GM10266 (cell line): ENCODE data around the gene SETD3.
A peak's percentile ranks its signal among the peaks of the same experiment; 100 is the strongest.

Source experiments
- DNase-seq: peaks from one replicate; pipeline ENCODE4 v3.0.0; 2012; ENCODE audit errors: extremely low spot score
- TF ChIP-seq, protein P1 (sequence below): IDR thresholded peaks from 2 replicates; pipeline ENCODE4 v1.5.1; 2012; ENCODE audit warnings: mild to moderate bottlenecking, low read depth; ENCODE audit not compliant: control insufficient read depth, insufficient read depth; ENCODE audit errors: missing control alignments

The SETD3 gene

DNA sequence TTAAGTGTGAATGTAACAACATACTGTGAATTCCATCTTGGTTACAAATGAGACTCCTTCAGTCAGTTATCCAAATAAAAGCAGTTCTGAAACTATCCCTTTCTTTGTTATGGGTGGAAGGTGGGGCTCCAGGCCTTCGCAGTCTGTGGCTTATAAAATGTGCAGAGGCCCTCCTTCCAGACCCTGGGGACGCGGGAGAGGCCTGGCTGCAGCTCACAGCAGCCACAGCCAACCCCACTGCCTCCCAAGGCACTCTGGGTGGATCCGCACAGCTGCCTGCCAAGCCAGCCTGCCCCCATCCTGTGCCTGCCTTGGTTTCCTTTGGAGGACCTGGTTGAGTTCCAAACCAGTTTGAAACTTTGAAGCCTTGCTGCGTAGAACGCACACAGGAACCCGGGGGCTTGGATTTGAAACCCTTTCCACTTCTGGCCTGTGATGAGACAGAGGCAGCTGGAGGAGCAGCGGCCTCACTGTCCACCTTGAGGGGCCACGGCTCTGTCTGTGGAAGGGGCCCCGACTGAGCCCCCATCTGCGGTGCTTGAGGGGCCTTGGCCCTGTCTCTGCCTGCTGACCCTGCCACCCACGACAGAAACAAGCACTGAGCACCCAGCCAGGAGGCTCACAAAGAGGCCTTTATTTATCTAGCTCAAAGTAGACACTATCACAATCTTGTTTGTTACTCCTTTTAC is 30.9 kb upstream of the SETD3 start:
- DNase-seq = no peak
- TF ChIP-seq, protein P1, sequence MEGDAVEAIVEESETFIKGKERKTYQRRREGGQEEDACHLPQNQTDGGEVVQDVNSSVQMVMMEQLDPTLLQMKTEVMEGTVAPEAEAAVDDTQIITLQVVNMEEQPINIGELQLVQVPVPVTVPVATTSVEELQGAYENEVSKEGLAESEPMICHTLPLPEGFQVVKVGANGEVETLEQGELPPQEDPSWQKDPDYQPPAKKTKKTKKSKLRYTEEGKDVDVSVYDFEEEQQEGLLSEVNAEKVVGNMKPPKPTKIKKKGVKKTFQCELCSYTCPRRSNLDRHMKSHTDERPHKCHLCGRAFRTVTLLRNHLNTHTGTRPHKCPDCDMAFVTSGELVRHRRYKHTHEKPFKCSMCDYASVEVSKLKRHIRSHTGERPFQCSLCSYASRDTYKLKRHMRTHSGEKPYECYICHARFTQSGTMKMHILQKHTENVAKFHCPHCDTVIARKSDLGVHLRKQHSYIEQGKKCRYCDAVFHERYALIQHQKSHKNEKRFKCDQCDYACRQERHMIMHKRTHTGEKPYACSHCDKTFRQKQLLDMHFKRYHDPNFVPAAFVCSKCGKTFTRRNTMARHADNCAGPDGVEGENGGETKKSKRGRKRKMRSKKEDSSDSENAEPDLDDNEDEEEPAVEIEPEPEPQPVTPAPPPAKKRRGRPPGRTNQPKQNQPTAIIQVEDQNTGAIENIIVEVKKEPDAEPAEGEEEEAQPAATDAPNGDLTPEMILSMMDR = no peak

DNA sequence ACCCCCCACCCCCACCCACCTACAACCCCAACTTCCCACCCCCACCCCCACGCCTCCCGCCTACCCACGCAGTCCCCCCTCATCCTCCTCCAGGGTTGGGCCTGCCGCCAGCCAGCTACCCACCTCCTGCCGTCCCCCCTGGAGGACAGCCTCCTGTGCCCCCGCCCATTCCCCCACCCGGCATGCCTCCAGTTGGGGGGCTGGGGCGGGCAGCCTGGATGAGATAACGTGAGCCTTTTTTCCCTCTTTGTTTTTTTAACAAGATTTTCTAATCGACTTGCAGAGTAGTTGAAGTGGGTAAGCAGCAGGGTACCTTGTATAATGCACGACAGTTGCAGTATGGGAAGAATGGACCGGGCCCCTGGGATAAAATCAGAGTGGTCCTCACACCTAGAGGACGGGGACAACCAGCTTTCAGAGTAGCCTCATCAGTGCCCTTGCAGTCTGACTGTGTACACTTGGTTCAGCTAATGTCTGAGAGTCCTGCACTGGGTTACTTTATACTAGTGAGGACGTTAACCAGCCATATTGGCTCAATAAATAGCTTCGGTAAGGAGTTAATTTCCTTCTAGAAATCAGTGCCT is 30.0 kb upstream of the SETD3 start:
- TF ChIP-seq, protein P1 = no peak
- DNase-seq = no peak

DNA sequence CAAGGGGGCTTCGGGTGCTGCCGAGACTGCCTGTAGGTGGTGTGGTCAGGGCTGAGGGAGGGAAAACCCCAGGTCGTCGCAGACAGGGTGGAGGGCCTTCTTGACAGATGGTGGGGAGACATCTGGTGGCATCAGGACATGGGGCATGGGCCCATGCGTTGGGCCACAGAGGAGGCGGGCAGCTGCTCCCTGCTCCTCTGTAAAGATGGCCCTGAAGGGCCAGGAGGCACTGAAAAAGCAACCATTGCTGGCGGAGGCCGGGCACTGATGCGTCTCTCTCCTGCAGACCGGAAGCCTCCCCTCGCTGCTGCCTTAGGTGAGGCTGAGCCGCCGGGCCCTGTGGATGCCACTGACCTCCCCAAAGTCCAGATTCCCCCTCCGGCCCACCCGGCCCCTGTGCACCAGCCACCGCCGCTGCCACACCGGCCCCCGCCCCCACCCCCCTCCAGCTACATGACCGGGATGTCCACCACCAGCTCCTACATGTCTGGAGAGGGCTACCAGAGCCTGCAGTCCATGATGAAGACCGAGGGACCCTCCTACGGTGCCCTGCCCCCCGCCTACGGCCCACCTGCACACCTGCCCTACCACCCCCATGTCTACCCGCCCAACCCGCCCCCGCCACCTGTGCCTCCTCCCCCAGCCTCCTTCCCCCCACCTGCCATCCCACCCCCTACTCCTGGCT is 29.4 kb upstream of the SETD3 start:
- TF ChIP-seq, protein P1 = no peak
- no peak for DNase-seq

DNA sequence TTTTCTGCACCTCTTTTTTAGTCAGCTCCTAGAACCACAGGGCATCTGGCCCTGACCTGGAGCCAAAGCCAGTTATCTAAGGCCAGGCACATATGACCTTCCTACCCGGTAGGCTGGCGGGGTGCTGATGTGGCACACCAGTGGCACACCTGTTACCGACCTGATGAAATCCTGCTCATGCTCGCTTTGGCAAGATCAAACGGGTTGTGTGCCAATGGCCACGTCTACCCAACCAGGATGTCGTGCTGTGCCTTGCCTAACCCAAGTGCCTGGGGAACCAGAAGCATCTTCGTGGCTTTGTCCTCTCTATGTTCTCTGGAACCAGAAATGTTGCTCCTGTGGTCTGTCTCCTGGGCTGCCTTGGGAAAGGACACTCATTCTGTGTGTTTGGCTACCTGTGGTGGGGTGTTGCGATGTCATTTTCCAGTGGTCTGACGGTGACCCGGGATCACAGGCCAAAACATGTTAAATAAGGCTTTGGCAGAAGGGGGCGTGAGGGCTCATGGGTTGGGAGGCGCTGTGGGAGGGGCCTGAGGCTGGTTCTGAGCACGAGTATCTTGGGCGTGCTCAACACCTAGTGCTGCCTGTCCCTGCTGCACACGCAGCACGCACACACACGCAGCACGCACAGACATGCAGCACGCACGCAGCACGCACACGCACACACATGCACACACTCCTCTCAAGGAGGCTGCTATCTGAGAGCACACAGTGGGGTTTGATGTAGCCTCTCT is 28.4 kb upstream of the SETD3 start:
- TF ChIP-seq, protein P1 = no peak
- DNase-seq = peak; percentile 8

DNA sequence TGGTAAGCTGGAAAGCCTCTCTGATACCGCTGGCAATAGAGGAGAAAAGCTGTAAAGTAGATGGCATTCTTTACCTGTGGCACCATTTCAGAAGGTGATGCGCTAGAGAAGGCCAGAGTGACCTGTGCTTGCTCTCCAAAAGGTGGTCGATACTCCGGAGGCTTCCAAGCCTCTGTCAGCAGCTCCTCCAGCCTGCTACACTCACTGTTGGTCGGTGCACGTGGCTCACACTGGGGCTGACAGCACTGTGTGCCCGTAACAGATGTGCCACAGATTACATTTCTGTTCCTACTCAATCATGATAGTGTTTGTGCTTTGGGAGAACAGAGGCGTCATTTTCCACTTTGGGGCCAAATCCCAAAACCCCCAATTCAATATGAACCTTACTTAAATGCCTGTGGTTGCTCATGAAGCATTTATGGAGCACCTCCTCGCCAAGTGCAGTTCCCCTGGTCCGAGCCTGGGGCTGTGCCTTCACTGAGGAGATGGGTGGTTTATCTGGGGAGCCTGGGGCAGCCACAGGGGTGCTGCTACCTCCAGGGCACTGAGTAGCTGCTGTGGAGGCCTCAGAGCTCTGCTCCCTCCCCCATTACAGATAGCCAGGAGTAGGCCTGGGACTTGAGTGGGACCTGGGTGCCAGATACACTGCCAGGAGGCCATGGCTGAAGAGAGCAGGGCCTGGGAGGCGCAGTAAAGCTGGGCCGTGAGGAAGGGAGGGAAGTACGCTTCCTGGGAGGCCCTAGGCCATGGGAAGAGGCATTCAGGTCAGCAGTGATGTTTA is 27.4 kb upstream of the SETD3 start:
- DNase-seq = no peak
- TF ChIP-seq, protein P1 = no peak

DNA sequence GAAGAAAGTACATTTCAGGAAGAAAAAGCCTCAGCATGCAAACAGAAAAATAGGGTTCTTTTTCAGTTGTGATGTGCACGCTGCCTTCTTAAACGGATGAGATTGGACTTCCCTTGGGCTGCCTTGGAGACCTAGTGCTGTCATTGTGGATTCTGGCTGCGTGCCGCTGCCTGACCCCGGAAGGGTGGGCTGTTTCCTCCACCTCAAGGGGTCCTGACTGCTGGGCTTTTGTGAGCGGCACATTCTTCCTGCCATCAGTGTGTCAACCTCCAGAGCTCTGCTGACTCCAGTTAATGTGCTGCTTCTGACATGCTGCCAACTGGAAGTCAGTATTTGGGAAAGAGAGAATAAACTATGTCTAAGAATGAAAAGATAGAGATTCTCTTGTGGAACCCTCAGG is 25.6 kb upstream of the SETD3 start:
- TF ChIP-seq, protein P1 = no peak
- no peak for DNase-seq
